OCI-LY7 (cell line): ENCODE data around the gene CDH12. TPM values are rescaled to one million over a fixed set of nuclear protein-coding genes. Genes with fewer than 3 reads are reported as not detected.

Experiments used
- BruUV-seq: library from RNA; stranded (reverse); fragments of 400-500 nt; replicated peaks from 2 replicates; lab custom pipeline; 2021; lab: Mats Ljungman, UMichigan
- CTCF ChIA-PET: fragments of 300-600 bp; sonication (Branson Sonifier 250); formaldehyde crosslinking; loops from one replicate; lab custom pipeline; 2022; ENCODE audit warnings: antibody characterized with exemption; ENCODE audit not compliant: unreplicated experiment; lab: Charles Lee
- POLR2A ChIA-PET: fragments of 300-600 bp; sonication (Branson Sonifier 250); formaldehyde crosslinking; loops from one replicate; lab custom pipeline; 2022; ENCODE audit warnings: antibody characterized with exemption; lab: Charles Lee
- DNase-seq: peaks from one replicate; pipeline ENCODE4 v3.0.0-alpha.2; 2015; ENCODE audit warnings: low spot score
- H2AFZ ChIP-seq: fragments of 200-600 bp; sonication (generic), shearing (Covaris generic); 2 replicates; pipeline ENCODE4 v1.6.1; 2014; ENCODE audit warnings: mild to moderate bottlenecking, antibody characterized with exemption, low read length, moderate library complexity
- H3K27ac ChIP-seq: fragments of 200-600 bp; sonication (generic); 2 replicates; pipeline ENCODE4 v1.5.1; 2014; ENCODE audit warnings: mixed run types, low read depth, mild to moderate bottlenecking, moderate library complexity, low read length, inconsistent platforms; ENCODE audit not compliant: poor library complexity, severe bottlenecking
- H3K36me3 ChIP-seq: fragments of 200-600 bp; sonication (generic); 2 replicates; pipeline ENCODE4 v1.6.1; 2014; ENCODE audit warnings: mild to moderate bottlenecking, antibody characterized with exemption, low read length, moderate library complexity, mixed read lengths; ENCODE audit not compliant: insufficient read depth
- H3K4me1 ChIP-seq: fragments of 200-600 bp; sonication (generic); 2 replicates; pipeline ENCODE4 v1.5.1; 2014; ENCODE audit warnings: mild to moderate bottlenecking, low read length; ENCODE audit not compliant: insufficient read depth, poor library complexity, severe bottlenecking
- H3K4me2 ChIP-seq: fragments of 200-600 bp; sonication (generic); 2 replicates; pipeline ENCODE4 v1.6.1; 2014; ENCODE audit warnings: mild to moderate bottlenecking, low read length
- H3K4me3 ChIP-seq: fragments of 200-600 bp; sonication (generic); 2 replicates; pipeline ENCODE4 v1.5.1; 2014; ENCODE audit warnings: mild to moderate bottlenecking, low read depth, low read length; ENCODE audit not compliant: poor library complexity, severe bottlenecking
- H3K79me2 ChIP-seq: fragments of 200-600 bp; sonication (generic); 2 replicates; pipeline ENCODE4 v1.6.1; 2016; ENCODE audit warnings: low read depth, mild to moderate bottlenecking, low read length, moderate library complexity, mixed read lengths; ENCODE audit not compliant: insufficient read depth
- H3K9me2 ChIP-seq: fragments of 200-600 bp; sonication (generic); 2 replicates; pipeline ENCODE4 v1.6.1; 2016; ENCODE audit warnings: mild to moderate bottlenecking, low read length, mixed read lengths; ENCODE audit not compliant: insufficient read depth
- H3K9me3 ChIP-seq: fragments of 200-600 bp; sonication (generic); 2 replicates; pipeline ENCODE4 v1.6.1; 2014; ENCODE audit warnings: mild to moderate bottlenecking, mixed run types, low read length, mixed read lengths
- H4K20me1 ChIP-seq: fragments of 200-600 bp; sonication (generic); 2 replicates; pipeline ENCODE4 v1.6.1; 2014; ENCODE audit warnings: mild to moderate bottlenecking, antibody characterized with exemption, low read length, moderate library complexity, mixed read lengths; ENCODE audit not compliant: insufficient read depth
- EZH2phosphoT487 ChIP-seq: fragments of 200-600 bp; sonication (generic); IDR thresholded peaks from 2 replicates; pipeline ENCODE4 v1.6.1; 2018; ENCODE audit warnings: low read depth, borderline replicate concordance, mild to moderate bottlenecking, mixed run types, antibody characterized with exemption, low read length, moderate library complexity, mixed read lengths
- intact Hi-C: fragments of 100-400 bp; cut with micrococcal nuclease; formaldehyde crosslinking; loops from one replicate; pipeline ENCODE4 v1.10.0; 2022; ENCODE audit not compliant: unreplicated experiment
- total RNA-seq, 2 experiments: library from RNA; depleted of rRNA in 1 of 2; stranded (reverse); fragments of >200 nt in 1 of 2; shearing (Covaris generic) in 1 of 2; gene quantifications; 2 replicates each; pipeline ENCODE4 v1.2.3, GENCODE V29; 2014 to 2022
- TF ChIP-seq, protein P1 (sequence below): fragments of 200-600 bp; sonication (generic); conservative IDR thresholded peaks from 2 replicates; pipeline ENCODE4 v1.5.1; 2014; ENCODE audit warnings: mild to moderate bottlenecking, antibody characterized with exemption, low read length, moderate library complexity, mixed read lengths

CDH12 gene
- total RNA-seq, 2 experiments from 2014 or later: not detected

DNA sequence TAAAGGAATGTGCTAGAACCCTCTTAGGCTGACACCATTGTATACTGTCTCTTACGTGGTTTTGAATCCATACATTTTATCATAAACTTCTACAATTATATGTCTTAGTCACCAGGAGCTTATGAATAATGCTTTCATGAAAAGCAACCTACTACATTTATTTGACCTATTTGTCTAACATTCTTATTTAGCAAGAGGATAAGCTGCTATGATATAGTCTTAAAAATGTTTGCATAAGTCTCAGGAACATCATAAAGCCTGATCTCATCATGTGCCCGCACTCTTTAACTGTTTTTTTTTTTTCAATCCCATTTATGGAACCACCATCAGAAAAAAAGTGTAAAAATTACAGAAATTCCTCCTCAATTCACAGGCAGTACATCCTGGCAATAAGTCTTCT, 59.7 kb downstream of the CDH12 start:
- BruUV-seq: no TSS peak
- TF ChIP-seq, protein P1, sequence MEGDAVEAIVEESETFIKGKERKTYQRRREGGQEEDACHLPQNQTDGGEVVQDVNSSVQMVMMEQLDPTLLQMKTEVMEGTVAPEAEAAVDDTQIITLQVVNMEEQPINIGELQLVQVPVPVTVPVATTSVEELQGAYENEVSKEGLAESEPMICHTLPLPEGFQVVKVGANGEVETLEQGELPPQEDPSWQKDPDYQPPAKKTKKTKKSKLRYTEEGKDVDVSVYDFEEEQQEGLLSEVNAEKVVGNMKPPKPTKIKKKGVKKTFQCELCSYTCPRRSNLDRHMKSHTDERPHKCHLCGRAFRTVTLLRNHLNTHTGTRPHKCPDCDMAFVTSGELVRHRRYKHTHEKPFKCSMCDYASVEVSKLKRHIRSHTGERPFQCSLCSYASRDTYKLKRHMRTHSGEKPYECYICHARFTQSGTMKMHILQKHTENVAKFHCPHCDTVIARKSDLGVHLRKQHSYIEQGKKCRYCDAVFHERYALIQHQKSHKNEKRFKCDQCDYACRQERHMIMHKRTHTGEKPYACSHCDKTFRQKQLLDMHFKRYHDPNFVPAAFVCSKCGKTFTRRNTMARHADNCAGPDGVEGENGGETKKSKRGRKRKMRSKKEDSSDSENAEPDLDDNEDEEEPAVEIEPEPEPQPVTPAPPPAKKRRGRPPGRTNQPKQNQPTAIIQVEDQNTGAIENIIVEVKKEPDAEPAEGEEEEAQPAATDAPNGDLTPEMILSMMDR: no peak
- TF ChIP-seq EZH2phosphoT487: no peak
- CTCF ChIA-PET: no interaction called here

DNA sequence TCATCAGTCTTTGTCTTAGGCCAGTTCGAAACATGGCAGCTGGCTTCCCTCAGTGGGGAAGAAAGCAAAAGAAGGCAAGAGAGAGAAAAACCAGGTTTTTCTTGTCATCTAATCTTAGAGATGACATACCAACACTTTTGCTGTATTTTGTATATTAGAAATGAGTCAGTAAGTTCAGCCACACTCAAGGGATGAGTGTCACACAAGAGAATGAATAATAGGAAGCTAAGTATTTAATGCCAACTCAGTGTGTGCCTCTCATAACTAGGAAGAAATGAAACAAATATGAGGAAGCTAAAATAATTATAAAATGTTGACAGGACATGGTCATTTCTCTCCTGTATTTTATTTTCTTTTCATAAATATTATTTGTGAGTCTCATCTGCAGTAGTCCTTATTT, 65.3 kb downstream of the CDH12 start:
- Histone ChIP-seq H2AFZ (no peak overlapping the region), H3K4me2 (no peak overlapping the region), H3K4me3 (no peak overlapping the region), H3K79me2 (no peaks in the 10 kb centered on the region), H3K9me3 (peaks cover 8% of the 10 kb centered on the region; the same call in 1 of the 2 replicates), H3K9me2 (no peaks in the 10 kb centered on the region), H4K20me1 (no peaks in the 10 kb centered on the region), H3K36me3 (no peaks in the 10 kb centered on the region), H3K4me1 (no peaks in the 10 kb centered on the region), H3K27ac (no peak overlapping the region)
- ChIA-PET CTCF (no interaction called here), POLR2A (no interaction called here)
- intact Hi-C loops: no loop called here
- DNase-seq: no peak
- TF ChIP-seq, protein P1: no peak
- TF ChIP-seq EZH2phosphoT487: no peak
- no TSS peak for BruUV-seq

More for the DNA sequence above, 59.7 kb downstream of the CDH12 start:
- DNase-seq: no peak
- intact Hi-C loops: no loop called here
- Histone ChIP-seq H2AFZ (no peak overlapping the region), H3K4me2 (no peak overlapping the region), H3K36me3 (no peaks in the 10 kb centered on the region), H4K20me1 (no peaks in the 10 kb centered on the region), H3K9me3 (no peaks in the 10 kb centered on the region), H3K79me2 (no peaks in the 10 kb centered on the region; the same call in 1 of the 2 replicates), H3K4me3 (no peak overlapping the region), H3K4me1 (no peaks in the 10 kb centered on the region), H3K27ac (no peak overlapping the region), H3K9me2 (no peaks in the 10 kb centered on the region)
- POLR2A ChIA-PET: no interaction called here

DNA sequence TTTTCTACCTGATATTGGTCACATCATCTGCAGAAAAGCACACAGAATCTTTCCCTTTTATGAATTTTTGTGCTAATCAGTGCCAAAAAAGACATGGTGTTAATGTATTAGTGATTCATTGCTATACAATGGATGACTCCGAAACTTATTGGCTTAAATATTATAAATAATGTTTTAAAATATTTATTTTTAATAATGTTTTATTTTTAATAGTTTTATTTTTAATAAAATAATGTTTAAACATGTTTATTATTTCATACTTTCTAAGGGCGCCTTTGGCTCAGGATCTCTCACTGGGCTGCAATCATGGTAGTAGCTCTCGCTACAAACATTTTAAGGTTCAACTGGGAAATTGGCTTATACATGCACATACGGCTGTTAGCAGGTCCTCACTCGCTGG, 65.7 kb downstream of the CDH12 start:
- no peak for DNase-seq
- intact Hi-C loops: no loop called here
- Histone ChIP-seq H3K79me2 (no peaks in the 10 kb centered on the region), H3K4me3 (no peak overlapping the region), H3K4me2 (no peak overlapping the region), H4K20me1 (no peaks in the 10 kb centered on the region), H3K9me2 (no peaks in the 10 kb centered on the region), H3K4me1 (no peaks in the 10 kb centered on the region), H2AFZ (no peak overlapping the region), H3K27ac (no peak overlapping the region), H3K9me3 (peaks cover 8% of the 10 kb centered on the region; the same call in 1 of the 2 replicates), H3K36me3 (no peaks in the 10 kb centered on the region)
- no peak for TF ChIP-seq EZH2phosphoT487
- TF ChIP-seq, protein P1: no peak
- ChIA-PET CTCF (no interaction called here), POLR2A (no interaction called here)
- no TSS peak for BruUV-seq
